ENCODE results near the gene NHSL2.

Gene NHSL2

DNA sequence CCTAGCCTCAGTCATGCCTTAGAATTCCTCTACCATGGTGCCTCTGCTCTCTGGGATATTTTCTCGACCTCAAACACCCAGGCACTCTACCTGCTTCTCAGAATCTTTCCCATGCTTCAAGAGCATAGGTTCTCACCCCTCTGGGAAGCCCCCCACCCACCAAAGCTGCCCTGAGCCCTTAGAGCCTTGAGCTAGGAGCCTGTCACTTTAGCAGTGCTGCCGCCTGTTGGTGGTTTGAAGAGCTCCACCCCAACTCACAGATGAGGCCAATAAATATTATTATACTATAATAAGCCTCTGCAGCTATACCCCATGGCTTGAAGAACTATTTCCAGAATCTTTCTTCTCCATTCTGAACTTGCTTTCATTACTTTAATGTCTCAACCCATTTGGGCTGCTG is 111.3 kb downstream of the NHSL2 start:
- FAIRE-seq, result no peak

DNA sequence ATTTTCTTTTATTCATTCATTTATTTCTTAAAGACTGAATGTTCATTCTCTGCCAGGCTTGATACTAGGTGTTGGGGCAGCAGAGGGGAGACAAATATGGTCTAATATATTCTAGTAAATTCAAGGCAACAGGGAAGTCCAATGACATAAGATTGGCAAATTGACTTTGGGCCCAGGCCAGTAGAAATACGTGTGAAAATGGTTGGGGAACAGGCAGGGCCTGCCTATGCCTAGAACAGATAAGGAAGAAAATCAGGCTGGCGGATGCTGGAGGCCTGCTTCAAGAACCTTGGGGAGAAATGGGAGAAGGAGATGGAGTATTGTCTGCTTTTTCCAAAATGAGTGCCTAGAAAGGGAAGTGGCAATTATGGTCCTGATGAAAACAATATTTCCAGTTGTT is 112.4 kb downstream of the NHSL2 start:
- no peak for FAIRE-seq

DNA sequence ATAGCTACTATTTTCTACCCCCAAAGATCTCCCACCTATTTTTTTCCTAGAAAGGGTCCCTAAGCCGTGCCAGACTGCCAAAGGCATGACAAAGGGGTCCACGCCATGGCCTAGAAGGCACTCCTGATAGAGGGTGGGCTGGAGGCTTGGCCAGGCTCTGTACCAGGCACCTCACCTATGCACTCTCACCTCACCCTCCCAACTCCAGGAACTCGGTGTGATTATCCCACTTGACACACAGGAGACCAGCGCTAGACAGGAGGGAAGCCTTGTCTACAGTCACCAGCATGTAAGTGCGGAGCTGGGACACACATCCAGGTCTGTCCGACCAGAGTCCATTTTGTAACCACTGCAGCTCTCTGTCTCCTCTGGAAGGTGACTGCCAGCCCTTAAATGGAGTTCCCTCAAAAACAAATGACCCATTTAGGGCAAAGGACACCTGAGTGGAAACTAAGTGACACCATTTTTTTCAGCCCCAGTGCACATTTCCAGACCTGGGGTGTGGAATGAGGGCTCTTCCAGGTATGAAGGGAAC is 114.7 kb downstream of the NHSL2 start:
- FAIRE-seq, result no peak

DNA sequence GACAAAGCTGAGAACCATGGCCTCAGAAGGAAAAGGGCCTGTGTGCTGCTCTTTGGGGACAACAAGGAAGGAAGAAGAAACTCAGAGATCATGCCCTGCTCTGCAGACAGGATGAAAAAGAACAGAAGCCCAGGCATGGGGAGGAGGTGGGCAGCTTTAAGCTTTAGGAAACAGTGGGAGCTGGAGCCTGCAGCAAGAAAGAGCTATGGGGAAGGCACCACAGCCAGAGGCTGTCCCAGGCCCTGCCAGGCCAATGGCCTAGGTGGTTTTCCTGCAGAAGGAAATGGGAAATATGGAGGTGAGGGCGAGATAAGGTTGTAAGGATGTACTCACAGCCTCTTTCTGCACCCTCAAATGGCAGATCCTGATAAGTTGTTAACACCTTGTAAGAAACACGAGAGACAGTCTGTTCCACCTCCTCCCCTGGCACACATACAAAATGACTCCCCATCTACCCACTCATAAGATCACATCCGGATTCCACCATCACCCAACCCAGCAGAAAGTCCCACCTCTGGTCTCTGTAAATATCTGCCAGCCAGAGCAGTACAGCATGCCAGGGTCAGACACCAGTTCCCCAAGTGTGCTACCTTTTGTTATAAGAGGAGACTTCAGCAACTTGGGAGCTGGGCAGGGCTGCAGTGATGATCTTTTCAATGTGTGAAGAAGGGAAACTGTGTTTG is 115.8 kb downstream of the NHSL2 start:
- FAIRE-seq, result no peak

DNA sequence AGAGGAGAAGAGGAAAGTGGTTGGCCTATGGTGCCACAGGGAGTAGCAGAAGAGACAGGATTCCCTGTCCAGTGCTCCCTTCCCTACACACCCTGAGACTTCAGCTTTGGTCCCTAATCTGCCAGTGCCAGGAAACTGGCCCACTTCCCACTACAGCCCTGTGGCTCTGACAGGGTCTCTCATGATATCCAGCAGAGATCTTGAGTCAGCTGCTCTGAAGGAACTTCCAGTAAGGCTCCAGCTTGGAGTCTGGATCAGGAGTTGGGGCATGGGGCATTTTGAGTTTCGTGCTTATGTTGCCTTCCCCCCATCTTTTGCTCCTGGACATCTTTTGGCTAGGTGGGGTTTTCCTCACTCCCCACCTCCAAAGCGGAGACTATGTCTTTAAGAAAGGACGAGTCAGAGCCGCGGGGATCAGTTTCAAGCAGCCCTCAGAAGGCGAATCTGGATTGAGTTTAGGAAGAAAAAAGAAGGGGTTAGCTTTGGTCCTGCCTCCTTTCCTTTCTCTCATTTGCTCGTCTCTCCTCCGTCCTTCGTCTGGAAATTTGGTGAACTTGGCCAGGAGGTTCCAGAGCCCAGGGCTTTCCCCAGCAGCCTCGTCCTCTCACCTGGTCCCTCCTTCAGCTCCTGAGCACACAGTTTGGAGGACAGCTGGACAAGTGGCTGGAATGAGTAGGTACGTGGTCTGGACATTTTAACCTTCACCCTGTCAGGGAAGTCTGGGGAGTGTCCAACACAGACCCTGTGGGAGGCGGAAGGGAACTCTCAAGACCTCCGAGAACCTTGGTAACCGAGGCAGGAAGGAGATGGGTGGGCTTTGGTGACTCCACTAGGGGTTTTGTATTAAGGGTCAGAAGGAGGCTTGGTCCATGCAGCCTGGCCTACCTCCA is 116.6 kb downstream of the NHSL2 start:
- no peak for FAIRE-seq

DNA sequence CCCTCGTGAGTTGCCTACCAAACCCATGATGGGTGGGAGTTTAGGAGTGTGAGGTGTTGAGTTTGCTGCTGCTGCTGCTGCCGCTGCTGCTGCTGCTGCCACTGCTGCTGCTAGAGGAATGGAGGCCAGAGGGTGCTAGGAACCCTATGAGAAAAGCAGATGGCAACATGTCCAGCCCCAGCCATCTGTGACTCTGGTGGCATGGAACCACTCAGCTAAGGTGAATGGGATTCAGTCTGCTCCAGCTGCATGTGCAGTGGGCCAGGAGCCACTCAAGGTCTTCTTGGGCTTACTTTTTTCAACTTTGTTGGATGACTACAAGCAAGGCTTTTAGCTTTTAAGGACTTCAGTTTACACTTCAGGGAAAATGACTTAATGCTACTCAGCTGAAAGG is 117.3 kb downstream of the NHSL2 start:
- no peak for FAIRE-seq

DNA sequence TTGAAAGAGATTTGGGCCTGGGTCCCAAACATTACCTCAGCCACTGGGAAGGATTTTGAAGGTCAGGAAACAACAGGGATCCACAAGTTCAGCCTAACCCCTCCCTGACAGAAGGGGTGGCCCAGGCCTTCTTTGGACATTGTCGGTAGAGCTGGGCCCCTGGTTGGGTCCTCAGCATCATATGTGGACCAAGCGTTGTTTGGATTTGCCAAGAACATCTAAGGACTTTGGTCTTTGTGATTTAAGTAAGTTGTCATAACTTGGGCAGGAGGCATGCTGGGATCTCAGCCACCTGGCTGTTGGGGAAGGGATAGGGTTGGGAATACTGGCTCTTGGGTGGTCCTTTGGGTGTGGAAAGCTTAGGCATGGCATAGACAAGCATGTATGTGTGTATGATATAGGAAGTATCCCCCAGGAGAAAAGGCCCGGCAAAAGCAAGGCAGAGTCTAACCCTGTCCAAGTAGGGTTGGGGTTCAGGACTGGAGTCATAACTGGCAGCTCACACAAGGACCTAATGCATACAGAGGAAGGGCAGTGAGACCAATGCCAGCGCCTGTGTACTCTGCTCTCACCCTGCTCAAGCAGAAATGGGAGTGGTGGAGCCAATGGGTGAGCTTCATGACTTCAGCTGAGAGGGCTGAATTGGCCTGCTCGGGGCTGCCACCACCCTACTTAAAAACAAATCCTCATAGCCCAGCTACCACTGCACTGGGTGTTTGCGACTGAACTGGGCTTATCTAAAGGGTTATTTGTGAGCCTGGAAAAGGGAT is 118.2 kb downstream of the NHSL2 start:
- no peak for FAIRE-seq

DNA sequence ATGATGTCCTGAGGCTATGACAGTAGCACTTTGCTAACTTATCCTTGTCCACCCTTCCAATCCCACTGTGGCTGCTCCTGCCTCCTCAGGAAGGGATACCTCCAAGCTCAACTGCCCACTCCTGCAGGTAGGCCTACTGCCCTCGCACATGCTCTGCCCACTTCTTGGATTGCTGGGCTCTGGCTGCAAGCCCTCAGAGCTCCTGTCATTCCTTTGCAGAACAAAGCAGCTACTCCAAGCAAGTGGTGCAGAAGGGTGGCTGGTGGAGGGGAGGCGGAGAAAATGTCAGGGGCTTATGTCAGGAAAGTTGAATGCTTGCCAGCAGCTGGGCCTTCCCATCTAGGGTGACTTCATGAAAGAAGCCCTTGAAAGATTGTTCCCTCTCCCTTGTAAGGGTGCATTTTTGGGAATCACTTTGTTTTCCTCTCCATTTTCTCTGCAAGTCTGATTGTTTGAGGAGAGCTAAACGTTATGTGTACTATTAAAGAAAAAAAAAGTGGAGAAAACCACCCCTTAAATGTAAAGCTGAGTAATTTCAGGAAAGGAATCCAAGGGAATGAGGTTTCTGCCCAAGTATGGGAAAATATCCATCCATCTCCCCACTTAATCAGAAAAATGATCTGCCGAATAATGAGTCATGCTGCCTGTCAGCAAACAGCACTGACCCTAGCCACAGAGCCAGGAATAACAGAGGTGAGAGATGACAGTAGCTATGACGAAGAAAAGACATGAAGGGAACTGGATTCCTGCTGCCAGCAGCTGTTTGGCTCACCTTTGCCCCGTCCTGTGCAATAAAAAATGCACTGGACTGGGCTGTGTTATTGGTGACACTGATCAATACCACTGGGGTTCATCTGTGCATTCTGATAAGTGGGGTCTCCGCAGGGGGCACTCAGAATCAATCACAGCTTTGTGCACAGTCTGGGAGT is 119.1 kb downstream of the NHSL2 start:
- FAIRE-seq, result no peak

DNA sequence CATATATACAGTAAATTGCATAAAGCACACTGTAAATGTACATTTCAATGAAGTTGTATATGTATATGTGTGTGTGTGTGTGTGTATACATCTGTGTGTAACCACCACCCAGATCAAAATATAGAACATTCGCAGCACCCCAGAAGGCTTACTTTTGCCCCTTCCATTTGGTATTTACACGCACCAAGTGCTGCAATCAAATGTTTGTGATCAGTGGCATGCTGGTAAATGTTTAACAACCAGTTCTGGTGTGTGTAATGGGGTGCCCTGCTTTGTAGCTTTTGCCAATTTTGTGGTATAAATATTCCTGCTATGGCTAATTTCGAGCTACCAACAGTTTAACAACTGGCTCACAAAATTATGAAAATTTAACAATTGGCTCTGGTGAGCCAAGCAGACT is 119.8 kb downstream of the NHSL2 start:
- no peak for FAIRE-seq

DNA sequence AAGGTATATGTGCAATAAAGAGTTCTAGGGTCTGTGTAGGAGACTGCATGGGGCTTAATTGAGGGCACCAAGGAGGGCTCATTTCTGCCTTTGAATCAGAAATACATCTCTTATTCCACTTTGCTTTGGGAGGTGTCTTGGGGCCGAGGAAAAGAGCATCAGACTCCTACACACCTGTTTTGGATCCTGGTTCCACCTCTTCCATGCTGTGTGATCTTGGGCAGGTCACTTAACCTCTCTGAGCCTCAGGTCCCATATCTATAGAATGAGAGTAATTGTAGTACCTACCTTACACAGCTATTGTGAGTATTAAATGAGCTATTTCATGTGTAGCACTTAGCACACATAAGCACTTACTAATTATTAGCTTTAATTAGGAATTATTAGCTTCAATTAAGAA is 120.5 kb downstream of the NHSL2 start:
- no peak for FAIRE-seq

DNA sequence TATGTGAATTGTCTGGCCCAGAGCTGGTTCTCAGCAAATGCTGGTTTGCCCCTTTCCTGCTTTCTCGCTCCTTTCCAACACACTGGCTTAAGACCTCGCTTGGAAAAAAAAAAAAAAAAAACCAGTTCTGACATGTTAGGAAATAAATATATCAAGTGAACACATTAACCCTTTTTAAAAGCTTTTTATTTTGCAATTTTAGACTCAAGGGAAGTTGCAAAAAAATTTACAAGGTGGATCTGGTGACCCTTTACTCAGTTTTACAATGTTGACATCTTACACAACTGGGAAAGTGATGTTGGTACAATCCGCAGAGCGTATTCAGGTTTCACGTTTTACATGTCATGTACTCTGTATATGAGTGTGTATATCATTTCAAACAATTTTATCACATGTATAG is 121.0 kb downstream of the NHSL2 start:
- FAIRE-seq, result no peak

DNA sequence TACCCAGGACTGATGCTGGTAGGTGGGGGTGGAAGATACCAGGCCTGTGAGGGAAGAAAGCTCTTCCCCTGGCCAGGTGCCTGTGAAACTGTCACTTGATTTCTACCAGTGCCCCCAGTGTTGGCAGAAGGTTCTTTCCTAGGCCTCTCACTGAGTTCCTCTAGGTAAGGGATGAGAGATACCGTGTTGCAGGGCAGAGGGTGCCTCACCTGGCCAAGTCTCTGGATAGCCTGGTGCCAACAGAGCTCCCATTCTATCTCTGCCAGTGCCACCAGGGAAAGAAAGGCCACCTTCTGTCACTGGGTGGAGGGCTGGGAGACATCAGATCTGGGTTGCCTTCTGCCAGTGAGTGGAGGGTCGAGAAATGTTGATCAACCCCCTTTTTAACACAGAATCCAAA is 127.0 kb downstream of the NHSL2 start:
- no peak for FAIRE-seq

DNA sequence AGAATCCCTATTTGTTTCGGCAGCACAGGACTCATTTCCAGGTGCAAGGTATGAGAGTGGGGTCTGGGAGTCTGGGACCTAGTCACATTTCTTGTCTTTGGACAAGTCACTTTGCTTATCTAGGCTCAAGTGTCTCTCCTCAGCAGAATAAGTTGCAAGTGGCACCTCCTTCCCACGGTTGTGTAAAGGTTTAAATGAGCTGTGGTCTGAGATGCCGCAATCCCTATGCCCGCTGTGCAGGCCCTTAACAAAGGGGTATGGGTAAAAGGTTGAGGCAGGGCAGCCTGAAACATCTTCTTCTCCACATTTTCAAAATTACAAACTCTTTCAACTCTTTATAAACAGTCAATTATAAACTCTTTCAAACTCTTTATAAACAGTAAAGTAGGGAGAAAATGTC is 127.4 kb downstream of the NHSL2 start:
- no peak for FAIRE-seq

DNA sequence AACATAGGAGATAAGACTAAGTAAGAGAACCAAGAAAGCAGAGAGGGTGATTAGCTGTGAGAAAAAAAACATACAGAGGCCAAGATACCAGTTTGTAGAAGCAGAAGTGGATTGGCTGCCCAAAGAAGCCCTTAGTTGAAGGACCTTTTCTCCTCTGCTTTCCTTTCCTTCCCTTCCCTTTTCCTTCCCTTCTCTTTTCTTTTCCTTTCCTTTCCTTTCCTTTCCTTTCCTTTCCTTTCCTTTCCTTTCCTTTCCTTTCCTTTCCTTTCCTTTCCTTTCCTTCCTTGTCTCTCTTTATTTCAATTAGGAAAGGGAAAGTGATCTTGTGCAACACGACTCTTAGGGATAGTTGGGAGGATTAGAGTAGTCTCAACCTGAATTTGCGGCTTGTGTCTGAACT is 128.2 kb downstream of the NHSL2 start:
- FAIRE-seq, result no peak

DNA sequence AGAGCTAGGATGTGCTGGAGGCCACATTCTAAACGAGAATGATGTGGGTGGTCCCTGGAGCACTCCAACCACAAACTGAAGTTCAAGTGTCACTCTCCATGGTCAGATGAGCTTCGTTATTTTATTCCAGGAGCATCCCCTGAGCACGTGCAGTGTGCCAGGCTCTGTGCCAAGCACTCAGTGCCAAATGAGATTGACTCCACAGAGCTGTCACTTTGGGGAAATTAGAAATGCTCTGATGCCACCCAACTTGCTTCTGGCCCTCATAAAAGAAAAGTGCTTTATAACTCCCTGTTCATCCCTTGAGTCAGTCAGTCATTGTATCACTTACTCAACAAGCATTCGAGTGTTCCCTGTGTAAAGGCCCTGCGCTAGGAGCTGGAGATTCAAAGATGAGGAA is 129.9 kb downstream of the NHSL2 start:
- no peak for FAIRE-seq

DNA sequence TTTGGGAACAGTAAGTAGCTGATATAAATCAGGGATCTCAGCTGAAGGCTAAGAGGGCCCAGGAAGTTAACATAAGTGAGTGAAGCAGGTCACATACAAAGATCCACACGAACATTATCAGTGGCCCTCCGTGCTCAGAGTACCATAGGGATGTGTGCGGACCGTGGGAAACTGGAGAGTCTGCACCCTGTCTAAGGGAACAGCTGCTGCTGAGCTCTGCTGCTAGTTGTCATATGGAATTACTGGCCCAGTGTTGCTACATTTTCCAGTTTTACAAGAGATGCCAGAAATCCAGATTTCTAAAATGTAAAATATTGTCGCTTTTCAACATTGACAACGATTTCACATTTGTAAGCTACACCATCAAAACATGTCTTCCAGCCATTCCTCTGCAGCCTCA is 130.5 kb downstream of the NHSL2 start:
- no peak for FAIRE-seq

DNA sequence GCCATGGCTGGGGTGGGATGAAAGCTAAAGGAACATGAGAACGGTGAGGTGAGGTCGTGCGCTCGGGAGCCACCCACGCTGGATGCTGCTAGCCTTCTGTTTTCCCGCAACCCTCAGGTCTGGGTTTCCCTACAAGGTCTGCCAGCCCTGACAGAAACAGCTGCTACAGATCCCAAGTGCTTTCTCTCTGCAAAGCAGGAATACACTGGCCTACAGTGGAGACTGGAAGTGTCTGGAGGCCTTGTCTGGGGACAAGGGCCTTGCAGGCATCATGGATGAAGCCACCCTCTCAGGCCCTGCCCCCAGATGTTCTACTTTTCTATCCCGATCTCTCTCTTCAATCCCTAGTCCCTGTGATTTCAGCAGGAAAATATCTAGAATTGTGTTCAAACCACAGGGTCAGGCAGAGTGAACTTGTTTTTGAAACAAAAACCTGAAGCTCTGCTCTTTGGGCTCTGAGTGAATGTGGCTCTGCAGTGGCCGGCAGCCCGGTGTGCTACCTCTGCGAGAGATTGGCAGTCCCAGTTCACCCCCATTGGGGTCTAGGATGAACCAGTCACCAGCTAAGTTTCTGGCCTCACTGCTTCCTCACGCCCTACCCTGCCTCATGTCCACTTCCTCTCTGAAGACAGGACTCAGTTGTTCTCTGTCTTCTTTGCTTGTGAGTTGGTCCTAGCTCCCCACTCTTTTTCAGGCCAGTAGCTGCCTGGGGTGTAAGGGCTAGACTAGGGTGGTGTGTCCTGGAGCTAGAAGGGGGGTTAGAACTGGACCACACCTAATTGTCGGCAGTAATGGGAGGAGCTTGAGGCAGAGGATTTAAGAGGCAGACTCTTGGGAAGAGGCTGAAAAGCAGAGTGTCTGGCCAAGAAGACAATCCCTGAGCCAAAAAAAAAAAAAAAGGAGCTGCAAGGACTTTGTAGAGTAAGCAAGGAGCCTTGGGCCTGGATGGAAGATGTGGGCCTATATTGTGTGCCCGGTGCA is 131.5 kb downstream of the NHSL2 start:
- no peak for FAIRE-seq

DNA sequence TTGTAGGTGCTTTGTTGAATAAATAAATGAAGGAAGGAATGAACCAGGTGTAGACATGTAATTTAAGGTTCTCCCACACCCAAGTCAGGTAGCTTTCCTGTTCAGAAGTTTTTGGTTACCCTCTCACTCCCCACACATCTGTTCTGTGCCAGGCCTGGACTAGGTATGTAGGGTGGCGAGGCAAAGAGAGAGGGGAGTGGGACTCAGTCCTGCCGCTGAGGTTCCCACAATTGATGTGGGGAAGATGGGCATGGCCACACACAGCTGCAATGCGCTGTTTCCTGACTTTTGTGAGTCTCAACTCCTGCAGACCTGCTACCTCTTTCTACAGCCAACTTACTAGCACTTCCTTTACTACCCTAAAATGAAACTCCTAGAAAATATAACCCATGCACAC is 132.2 kb downstream of the NHSL2 start:
- no peak for FAIRE-seq

DNA sequence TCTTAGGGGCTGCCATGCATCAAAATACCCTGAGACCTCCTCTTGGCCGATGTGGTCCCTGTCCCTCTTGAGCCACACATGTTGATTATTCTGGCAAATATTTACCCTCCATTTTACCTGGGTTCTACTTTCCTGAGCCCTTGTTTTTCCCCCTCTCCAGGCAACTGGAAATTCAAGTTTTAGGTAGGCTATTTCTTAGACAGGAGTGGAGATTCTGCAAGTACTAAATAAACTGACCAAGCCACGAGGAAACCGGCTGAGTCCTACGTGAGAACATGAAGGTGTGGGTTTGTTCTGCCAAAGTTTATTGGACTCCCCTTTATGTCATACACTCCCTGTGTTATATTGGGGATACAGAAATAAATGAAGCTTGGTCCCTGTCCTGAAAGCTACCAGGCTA is 133.0 kb downstream of the NHSL2 start:
- no peak for FAIRE-seq

DNA sequence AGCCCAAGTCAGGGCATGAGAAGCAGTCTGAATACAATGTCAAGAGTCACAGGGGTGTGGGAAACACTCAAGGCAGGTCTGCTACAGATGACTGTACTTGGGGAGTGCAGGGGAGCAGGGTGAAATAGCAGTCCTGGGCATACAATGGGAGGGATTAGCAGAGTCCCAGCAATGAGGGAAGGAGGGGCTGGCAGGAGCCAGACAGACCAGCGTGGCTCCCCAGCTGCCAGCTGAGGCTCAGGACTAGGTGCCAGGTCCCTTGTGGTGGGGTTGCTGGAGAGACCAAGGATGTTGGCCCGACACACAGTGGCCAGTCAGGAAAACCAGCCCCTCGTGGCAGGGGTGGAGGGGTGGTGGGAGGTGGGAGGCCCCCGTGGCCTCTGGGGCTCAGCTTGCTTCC is 134.5 kb downstream of the NHSL2 start:
- no peak for FAIRE-seq

Data from A204.1 (cell line).